ENCODE measurements around the gene VIL1. TPM values are rescaled to one million over a fixed set of nuclear protein-coding genes. Genes with fewer than 3 reads are reported as not detected.

Gene VIL1
- total RNA-seq, 4 donors from 2014 or later, result not detected

- no peak overlapping the region for H3K4me3 ChIP-seq
- no peaks in the 10 kb centered on the region for H3K9me3 ChIP-seq
- no peaks in the 10 kb centered on the region for H3K27me3 ChIP-seq
- no peaks in the 10 kb centered on the region for H3K36me3 ChIP-seq
- peaks cover 0 to 26% (median 20%) of the 10 kb centered on the region in 4 donors for H3K4me1 ChIP-seq
- TF ChIP-seq, protein P1, sequence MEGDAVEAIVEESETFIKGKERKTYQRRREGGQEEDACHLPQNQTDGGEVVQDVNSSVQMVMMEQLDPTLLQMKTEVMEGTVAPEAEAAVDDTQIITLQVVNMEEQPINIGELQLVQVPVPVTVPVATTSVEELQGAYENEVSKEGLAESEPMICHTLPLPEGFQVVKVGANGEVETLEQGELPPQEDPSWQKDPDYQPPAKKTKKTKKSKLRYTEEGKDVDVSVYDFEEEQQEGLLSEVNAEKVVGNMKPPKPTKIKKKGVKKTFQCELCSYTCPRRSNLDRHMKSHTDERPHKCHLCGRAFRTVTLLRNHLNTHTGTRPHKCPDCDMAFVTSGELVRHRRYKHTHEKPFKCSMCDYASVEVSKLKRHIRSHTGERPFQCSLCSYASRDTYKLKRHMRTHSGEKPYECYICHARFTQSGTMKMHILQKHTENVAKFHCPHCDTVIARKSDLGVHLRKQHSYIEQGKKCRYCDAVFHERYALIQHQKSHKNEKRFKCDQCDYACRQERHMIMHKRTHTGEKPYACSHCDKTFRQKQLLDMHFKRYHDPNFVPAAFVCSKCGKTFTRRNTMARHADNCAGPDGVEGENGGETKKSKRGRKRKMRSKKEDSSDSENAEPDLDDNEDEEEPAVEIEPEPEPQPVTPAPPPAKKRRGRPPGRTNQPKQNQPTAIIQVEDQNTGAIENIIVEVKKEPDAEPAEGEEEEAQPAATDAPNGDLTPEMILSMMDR (IDR thresholded peaks at IDR 0.05), result no peak
- TF ChIP-seq EP300 (IDR thresholded peaks at IDR 0.05) (no peak), POLR2A (IDR thresholded peaks at IDR 0.05) (no peak)
- 74 to 97% methylated on average over 6 of the region's 6 CpGs for WGBS, 2 donors
- peak overlapping the region in 3 of 4 donors; percentile 96 to 100 (median 99) for H3K27ac ChIP-seq
- DNase-seq (ENCODE audit: low spot score in 2 of 2), result no peak
These were observed 23.9 kb upstream of the VIL1 start for GRCh38 chr2:218395090-218395444.

DNA sequence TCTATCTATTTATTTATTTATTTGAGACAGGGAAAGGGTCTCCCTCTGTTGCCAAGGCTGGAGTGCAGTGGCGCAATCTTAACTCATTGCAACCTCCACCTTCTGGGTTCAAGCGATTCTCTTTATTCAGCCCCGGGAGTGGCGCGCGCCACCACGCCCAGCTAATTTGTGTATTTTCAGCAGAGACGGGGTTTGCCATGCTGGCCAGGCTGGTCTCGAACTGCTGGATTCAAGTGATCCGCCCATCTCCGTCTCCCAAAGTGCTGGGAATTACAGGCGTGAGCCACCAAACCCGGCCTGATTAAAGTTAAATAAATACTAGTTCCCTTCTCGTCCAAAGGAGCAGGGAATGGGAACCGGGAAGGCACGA is 23.5 kb upstream of the VIL1 start:
- 21 to 30% methylated on average over 16 of the region's 16 CpGs for WGBS, 2 donors
- H3K36me3 ChIP-seq, result no peaks in the 10 kb centered on the region
- H3K4me1 ChIP-seq, result peaks cover 0 to 26% (median 20%) of the 10 kb centered on the region in 4 donors
- H3K27ac ChIP-seq, result peak overlapping the region; percentile 96 to 100 (median 98)
- H3K4me3 ChIP-seq, result peak overlapping the region; percentile 72 to 98 (median 88)
- TF ChIP-seq EP300 (IDR thresholded peaks at IDR 0.05), result no peak
- TF ChIP-seq POLR2A (IDR thresholded peaks at IDR 0.05), result no peak
- TF ChIP-seq, protein P1 (IDR thresholded peaks at IDR 0.05), result no peak
- H3K27me3 ChIP-seq, result no peaks in the 10 kb centered on the region
- H3K9me3 ChIP-seq, result no peaks in the 10 kb centered on the region
- no peak for DNase-seq (ENCODE audit: low spot score in 2 of 2)

DNA sequence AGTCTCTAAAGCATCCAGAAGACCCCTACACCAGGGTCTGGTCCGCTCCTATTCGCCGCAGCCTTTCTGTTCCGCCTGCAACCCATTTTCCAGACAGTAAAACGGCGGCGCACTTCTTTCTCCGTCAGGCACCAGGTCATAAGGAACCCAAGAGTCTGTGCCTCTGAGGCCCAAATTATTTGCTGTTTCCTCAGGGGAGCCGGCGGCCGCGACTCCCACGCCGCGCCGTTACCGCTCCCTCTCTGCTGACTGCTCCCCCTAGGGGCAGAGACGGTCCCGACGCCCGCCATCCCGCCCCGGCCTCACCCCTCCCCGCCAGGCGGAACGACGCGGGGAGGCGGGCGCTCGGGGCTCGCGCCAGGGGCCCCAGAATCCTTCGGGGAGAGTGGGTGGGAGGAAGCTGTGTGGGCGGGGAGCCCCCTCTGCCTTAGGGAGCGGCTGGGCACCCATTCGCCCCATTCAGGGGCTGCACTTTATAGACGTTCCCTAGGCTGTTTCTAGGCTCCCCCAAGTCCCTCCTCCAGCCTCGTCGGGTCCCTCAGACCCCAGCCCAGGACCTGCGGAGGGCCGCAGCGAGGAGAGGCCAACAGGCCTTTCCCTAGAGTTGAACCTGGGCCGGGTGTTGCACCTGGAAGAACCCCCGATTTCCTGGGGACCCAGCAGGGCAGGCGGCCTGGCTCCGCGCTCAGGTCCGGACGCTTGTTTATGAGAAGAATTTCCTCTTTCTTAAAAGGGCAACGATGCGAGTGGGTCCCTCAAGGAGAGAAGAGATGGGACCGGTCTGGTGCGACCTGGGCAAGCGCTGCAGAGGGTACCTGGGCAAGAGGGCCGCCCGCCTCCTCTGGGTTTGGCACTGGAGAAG is 22.9 kb upstream of the VIL1 start:
- H3K4me3 ChIP-seq, result peak overlapping the region; percentile 72 to 98 (median 88)
- H3K27ac ChIP-seq, result peak overlapping the region; percentile 96 to 100 (median 98)
- TF ChIP-seq EP300 (IDR thresholded peaks at IDR 0.05), result peak; percentile 66 to 99
- TF ChIP-seq, protein P1 (IDR thresholded peaks at IDR 0.05), result peak; percentile 85 to 99 (median 98)
- peak in 1 of 2 donors; percentile 67 for TF ChIP-seq POLR2A (IDR thresholded peaks at IDR 0.05)
- WGBS, 2 donors, result 0 to 2% methylated on average over 21 to 32 of the region's 57 CpGs
- no peaks in the 10 kb centered on the region for H3K27me3 ChIP-seq
- no peaks in the 10 kb centered on the region for H3K36me3 ChIP-seq
- no peaks in the 10 kb centered on the region for H3K9me3 ChIP-seq
- peak; percentile 80 to 82 for DNase-seq (ENCODE audit: low spot score in 2 of 2)
- H3K4me1 ChIP-seq, result peaks cover 0 to 27% (median 21%) of the 10 kb centered on the region in 4 donors

DNA sequence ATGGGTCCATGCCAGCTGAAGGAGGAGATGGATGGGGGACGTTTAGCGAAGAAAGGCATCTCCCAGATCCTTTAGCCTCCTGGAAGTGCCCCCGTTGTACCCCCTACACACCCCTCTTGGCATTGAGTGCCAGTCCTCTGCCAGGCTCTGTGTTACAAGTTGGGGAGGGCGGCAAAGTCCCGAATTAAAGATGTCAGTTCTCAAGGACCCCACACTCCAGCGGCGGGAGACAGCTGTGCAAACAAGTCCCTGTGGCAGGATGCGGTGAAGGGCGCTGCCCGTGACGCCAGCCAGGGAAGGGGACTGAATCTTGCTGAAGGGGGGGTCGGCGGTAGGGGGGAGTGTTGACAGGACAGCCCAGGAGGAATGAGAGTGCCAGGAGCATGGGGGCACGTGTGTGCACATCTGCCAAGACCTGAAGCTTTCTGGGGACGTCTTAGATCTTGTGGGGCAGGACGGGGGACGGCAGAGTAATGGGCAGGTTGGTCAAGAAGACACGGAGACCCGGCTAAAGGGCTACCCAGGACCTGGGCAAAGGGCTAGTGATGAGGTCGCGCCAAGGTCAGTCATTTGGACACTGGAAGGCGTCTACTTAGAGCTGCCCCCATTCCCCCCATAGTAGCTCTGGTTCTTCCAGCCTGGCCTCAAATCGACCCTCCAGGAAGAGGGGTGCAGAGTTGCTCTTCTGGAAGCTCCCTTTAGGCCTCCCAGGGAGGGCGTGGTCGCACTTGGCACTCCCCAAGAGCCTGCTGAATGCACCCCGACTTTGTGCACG is 22.0 kb upstream of the VIL1 start:
- Histone ChIP-seq H3K36me3 (peaks cover 0 to 6% (median 0%) of the 10 kb centered on the region in 3 donors), H3K4me3 (peak overlapping the region; percentile 72 to 98 (median 88)), H3K27me3 (no peaks in the 10 kb centered on the region), H3K9me3 (no peaks in the 10 kb centered on the region), H3K27ac (peak overlapping the region; percentile 96 to 100 (median 98)), H3K4me1 (peaks cover 0 to 36% (median 29%) of the 10 kb centered on the region in 4 donors)
- WGBS, 2 donors, result 1 to 2% methylated on average over 23 to 26 of the region's 27 CpGs
- TF ChIP-seq, protein P1 (IDR thresholded peaks at IDR 0.05), result no peak
- TF ChIP-seq EP300 (IDR thresholded peaks at IDR 0.05), result no peak
- TF ChIP-seq POLR2A (IDR thresholded peaks at IDR 0.05), result no peak
- peak; percentile 63 to 68 for DNase-seq (ENCODE audit: low spot score in 2 of 2)

All from tibial nerve (tissue), 4 donors.